Endothelial cell of umbilical vein (primary cell): ENCODE measurements around the gene TRIP11. TPM values are rescaled to one million over a fixed set of nuclear protein-coding genes. Genes with fewer than 3 reads are reported as not detected.

Experiments
- BruUV-seq: library from RNA; stranded (reverse); fragments of 400-500 nt; replicated peaks from 2 replicates; lab custom pipeline; 2021; lab: Mats Ljungman, UMichigan
- CTCF ChIA-PET: fragments of 300-600, 350-600 bp; sonication (Branson Sonifier 250); formaldehyde crosslinking; loops from one replicate; lab custom pipeline; 2021; ENCODE audit warnings: antibody characterized with exemption, inconsistent platforms; lab: Charles Lee
- POLR2A ChIA-PET: fragments of 300-600, 350-600 bp; sonication (Branson Sonifier 250); formaldehyde crosslinking; loops from one replicate; lab custom pipeline; 2021; ENCODE audit warnings: antibody characterized with exemption, inconsistent platforms; lab: Charles Lee
- DNase-seq: peaks from one replicate; pipeline ENCODE4 v3.0.0-alpha.2; 2011; ENCODE audit warnings: low read depth, low spot score
- FAIRE-seq: peaks from 2 replicates; lab custom pipeline; 2011; peaks lifted over from hg19 to GRCh38; lab: Jason Lieb, UNC
- H2AFZ ChIP-seq: 2 replicates; pipeline ENCODE4 v1.6.0; 2012; ENCODE audit warnings: low read depth, low read length, control low read depth, inconsistent platforms
- H3K27ac ChIP-seq: 2 replicates; pipeline ENCODE4 v1.5.1; 2011; ENCODE audit warnings: low read depth, mild to moderate bottlenecking, control low read depth, low read length, moderate library complexity; ENCODE audit not compliant: insufficient read depth
- H3K27me3 ChIP-seq, 2 experiments: 2 replicates each; pipeline versions ENCODE4 v1.6.0 to v1.6.1; 2011; ENCODE audit warnings: low read length in 2 of 2, mixed read lengths in 1 of 2; ENCODE audit not compliant: control insufficient read depth in 2 of 2, insufficient read depth in 2 of 2
- H3K36me3 ChIP-seq, 2 experiments: 2 replicates in 1 of 2; 3 replicates in 1 of 2; pipeline ENCODE4 v1.5.1; 2011; ENCODE audit warnings: low read length in 2 of 2, mild to moderate bottlenecking in 1 of 2, moderate library complexity in 1 of 2; ENCODE audit not compliant: control insufficient read depth in 2 of 2, insufficient read depth in 2 of 2; ENCODE audit errors: extremely low read depth in 1 of 2
- H3K4me1 ChIP-seq: 3 replicates; pipeline ENCODE4 v1.5.1; 2011; ENCODE audit warnings: mild to moderate bottlenecking, low read length; ENCODE audit not compliant: control insufficient read depth, insufficient read depth; ENCODE audit errors: extremely low read depth
- H3K4me2 ChIP-seq: 2 replicates; pipeline ENCODE4 v1.6.1; 2011; ENCODE audit warnings: low read length, control low read depth, mixed read lengths; ENCODE audit not compliant: insufficient read depth
- H3K4me3 ChIP-seq, 3 experiments: fragments of 200-600 bp in 1 of 3; sonication (generic), shearing (Covaris generic) in 1 of 3; replicated peaks in 1 of 3; 2 replicates each; pipeline ENCODE4 v1.5.1; 2011 to 2016; ENCODE audit warnings: control low read depth in 3 of 3, low read length in 3 of 3, mild to moderate bottlenecking in 2 of 3, inconsistent platforms in 1 of 3, low read depth in 1 of 3, moderate library complexity in 1 of 3; ENCODE audit not compliant: insufficient read depth in 1 of 3
- H3K79me2 ChIP-seq: 2 replicates; pipeline ENCODE4 v1.6.0; 2012; ENCODE audit warnings: low read length, inconsistent platforms; ENCODE audit not compliant: control insufficient read depth, insufficient read depth
- H3K9ac ChIP-seq: replicated peaks from 2 replicates; pipeline ENCODE3; 2011; ENCODE audit warnings: low read length, control low read depth; ENCODE audit not compliant: insufficient read depth; ENCODE audit errors: extremely low read depth
- H3K9me1 ChIP-seq: replicated peaks from 3 replicates; pipeline ENCODE4 v1.6.0; 2011; ENCODE audit warnings: mild to moderate bottlenecking, low read length; ENCODE audit not compliant: control insufficient read depth, insufficient read depth; ENCODE audit errors: extremely low read depth
- H3K9me3 ChIP-seq: replicated peaks from 2 replicates; pipeline ENCODE4 v1.5.1; 2012; ENCODE audit warnings: low read length, inconsistent platforms; ENCODE audit not compliant: control insufficient read depth, insufficient read depth
- H4K20me1 ChIP-seq: replicated peaks from 2 replicates; pipeline ENCODE3; 2011; ENCODE audit warnings: mild to moderate bottlenecking, low read length; ENCODE audit not compliant: control insufficient read depth, insufficient read depth; ENCODE audit errors: extremely low read depth
- CTCF ChIP-seq, 2 donors: IDR thresholded peaks; 1 replicate in 1 of 2; 2 replicates in 1 of 2; pipeline ENCODE4 v1.5.1; 2011; ENCODE audit warnings: low read length in 2 of 2, mild to moderate bottlenecking in 2 of 2, moderate library complexity in 2 of 2, control low read depth in 1 of 2, inconsistent platforms in 1 of 2, low read depth in 1 of 2; ENCODE audit not compliant: insufficient read depth in 1 of 2; ENCODE audit errors: extremely low read depth in 1 of 2
- EZH2 ChIP-seq: IDR thresholded peaks from 2 replicates; pipeline ENCODE4 v1.6.1; 2012; ENCODE audit warnings: borderline replicate concordance, low read depth, mild to moderate bottlenecking, moderate library complexity, low read length, inconsistent platforms; ENCODE audit not compliant: severe bottlenecking
- FOS ChIP-seq: IDR thresholded peaks from 2 replicates; pipeline ENCODE4 v1.6.1; 2011; ENCODE audit warnings: mild to moderate bottlenecking, low read length, moderate library complexity, borderline replicate concordance; ENCODE audit not compliant: insufficient read depth
- GATA2 ChIP-seq: IDR thresholded peaks from 2 replicates; pipeline ENCODE4 v1.7.0; 2011; ENCODE audit warnings: low read depth, mild to moderate bottlenecking, moderate library complexity, mixed read lengths, low read length; ENCODE audit not compliant: insufficient read length, insufficient read depth
- JUN ChIP-seq: IDR thresholded peaks from 2 replicates; pipeline ENCODE4 v1.6.1; 2011; ENCODE audit warnings: borderline replicate concordance, low read depth; ENCODE audit not compliant: insufficient read length, insufficient read depth
- MAX ChIP-seq: IDR thresholded peaks from 2 replicates; pipeline ENCODE4 v1.6.1; 2011; ENCODE audit not compliant: insufficient read depth, insufficient read length
- MYC ChIP-seq: IDR thresholded peaks from one replicate; pipeline ENCODE4 v1.6.1; 2011; ENCODE audit warnings: mild to moderate bottlenecking, low read depth, low read length
- POLR2A ChIP-seq: IDR thresholded peaks from 2 replicates; pipeline ENCODE4 v1.6.1; 2012; ENCODE audit warnings: low read depth, mild to moderate bottlenecking, control low read depth, low read length
- POLR2AphosphoS5 ChIP-seq: IDR thresholded peaks from 2 replicates; pipeline ENCODE4 v1.6.1; 2012; ENCODE audit warnings: low read depth, mild to moderate bottlenecking, control low read depth, low read length, moderate library complexity; ENCODE audit not compliant: insufficient read depth
- dilution Hi-C: fragments of 300-500 bp; cut with MboI; formaldehyde crosslinking; loops from one replicate; pipeline ENCODE4 v1.15.0; 2019; ENCODE audit warnings: low sequenced_read_pairs; ENCODE audit not compliant: extremely low pct_ligation_motif_present
- intact Hi-C: fragments of 100-400 bp; cut with micrococcal nuclease; formaldehyde crosslinking; loops from one replicate; pipeline ENCODE4 v1.10.0; 2022
- polyA plus RNA-seq, 4 experiments: library from polyadenylated mRNA; depleted of rRNA in 3 of 4; stranded (reverse) in 3 of 4; unstranded in 1 of 4; fragments of >200 nt; gene quantifications; 2 replicates each; pipeline versions ENCODE4 v1.2.1 to v1.2.3, GENCODE V29; 2011 to 2012; ENCODE audit warnings: missing spikeins in 1 of 4
- total RNA-seq: library from RNA; stranded (reverse); gene quantifications from 2 replicates; pipeline ENCODE4 v1.2.3, GENCODE V29; 2021

Gene TRIP11
- total and polyA plus RNA-seq, 2 donors (not counting 3 experiments of a cell fraction or from before 2014, with no cell fraction given), result 7.0 to 58.0 TPM

- Histone ChIP-seq H3K4me1 (no peaks in the 10 kb centered on the region), H2AFZ (no peak overlapping the region), H3K27ac (no peak overlapping the region), H3K9me1 (no peaks in the 10 kb centered on the region), H3K4me3 (no peak overlapping the region), H3K27me3 (no peaks in the 10 kb centered on the region), H3K36me3 (no peaks in the 10 kb centered on the region), H3K9me3 (no peaks in the 10 kb centered on the region), H3K9ac (no peak overlapping the region), H3K79me2 (no peaks in the 10 kb centered on the region), H3K4me2 (no peak overlapping the region), H4K20me1 (no peaks in the 10 kb centered on the region)
- POLR2A ChIA-PET, result no interaction called here
- no TSS peak for BruUV-seq
- no peak for DNase-seq
- TF ChIP-seq GATA2, result no peak
- TF ChIP-seq EZH2, result no peak
- no peak for TF ChIP-seq FOS
- no peak for TF ChIP-seq MAX
- TF ChIP-seq MYC, result no peak
- TF ChIP-seq JUN, result no peak
- no peak for TF ChIP-seq POLR2A
- TF ChIP-seq CTCF (IDR thresholded peaks at IDR 0.05; ENCODE audit: extremely low read depth in 1 of 2, insufficient read depth in 1 of 2, low read depth in 1 of 2, low read length in 2 of 2), result no peak
- TF ChIP-seq POLR2AphosphoS5, result no peak
- CTCF ChIA-PET, result interaction anchor here (2.8 kb wide), 1 partner anchor 71 kb away, joined by 9 read pairs; no protein-coding TSS in a partner anchor
- intact Hi-C loops (no loop called here), dilution Hi-C loops (no loop called here)
- FAIRE-seq, result no peak
These were observed 113.5 kb downstream of the TRIP11 start for GRCh38 chr14:91926131-91926890.
